Neuronal stem cell (in vitro differentiated cells): ENCODE data around the gene MED27.

Experiments
- DNase-seq: peaks from one replicate; pipeline ENCODE4 v3.0.0-alpha.2; 2013; ENCODE audit warnings: low spot score
- H2AFZ ChIP-seq: one replicate; pipeline ENCODE4 v1.6.1; 2013; ENCODE audit warnings: mild to moderate bottlenecking, low read length, inconsistent platforms
- H2AK5ac ChIP-seq: 2 replicates; pipeline ENCODE4 v1.6.1; 2013; ENCODE audit warnings: low read depth, mild to moderate bottlenecking, inconsistent platforms, low read length, moderate library complexity, mixed read lengths
- H2BK120ac ChIP-seq: 2 replicates; pipeline ENCODE4 v1.6.1; 2013; ENCODE audit warnings: low read depth, mild to moderate bottlenecking, inconsistent platforms, low read length, moderate library complexity, mixed read lengths
- H2BK12ac ChIP-seq: one replicate; pipeline ENCODE4 v1.6.1; 2013; ENCODE audit warnings: low read length, inconsistent platforms
- H2BK15ac ChIP-seq: 2 replicates; pipeline ENCODE4 v1.6.1; 2013; ENCODE audit warnings: mild to moderate bottlenecking, low read length, inconsistent platforms, mixed read lengths
- H2BK5ac ChIP-seq: one replicate; pipeline ENCODE4 v1.6.1; 2013; ENCODE audit warnings: inconsistent platforms, mild to moderate bottlenecking, low read length, moderate library complexity
- H3K14ac ChIP-seq: one replicate; pipeline ENCODE4 v1.6.1; 2013; ENCODE audit warnings: low read length, inconsistent platforms
- H3K18ac ChIP-seq: 2 replicates; pipeline ENCODE4 v1.6.1; 2013; ENCODE audit warnings: low read length, inconsistent platforms
- H3K23ac ChIP-seq: 2 replicates; pipeline ENCODE4 v1.6.1; 2013; ENCODE audit warnings: low read depth, mild to moderate bottlenecking, mixed read lengths, low read length, inconsistent platforms; ENCODE audit not compliant: poor library complexity
- H3K27ac ChIP-seq: replicated peaks from 3 replicates; pipeline ENCODE4 v1.5.1; 2013; ENCODE audit warnings: low read length, inconsistent platforms
- H3K27me3 ChIP-seq, 3 experiments: 2 replicates each; pipeline ENCODE4 v1.6.1; 2013; ENCODE audit warnings: low read length in 3 of 3, mild to moderate bottlenecking in 2 of 3, inconsistent platforms in 1 of 3, low read depth in 1 of 3, mixed read lengths in 1 of 3, moderate library complexity in 1 of 3; ENCODE audit not compliant: control insufficient read depth in 3 of 3, insufficient read depth in 3 of 3
- H3K36me3 ChIP-seq, 2 donors: replicated peaks in 1 of 2; 2 replicates each; pipeline ENCODE4 v1.6.1; 2013; ENCODE audit warnings: low read length in 2 of 2; ENCODE audit not compliant: control insufficient read depth in 2 of 2, insufficient read depth in 2 of 2
- H3K4ac ChIP-seq: 2 replicates; pipeline ENCODE4 v1.6.1; 2013; ENCODE audit warnings: inconsistent platforms, mild to moderate bottlenecking, low read length, moderate library complexity
- H3K4me1 ChIP-seq, 2 donors: 1 replicate in 1 of 2; 2 replicates in 1 of 2; pipeline ENCODE4 v1.6.1; 2013; ENCODE audit warnings: low read length in 2 of 2, low read depth in 1 of 2; ENCODE audit not compliant: control insufficient read depth in 2 of 2, insufficient read depth in 1 of 2
- H3K4me2 ChIP-seq: one replicate; pipeline ENCODE4 v1.6.1; 2013; ENCODE audit warnings: mild to moderate bottlenecking, low read length, inconsistent platforms; ENCODE audit not compliant: insufficient read depth, poor library complexity, severe bottlenecking
- H3K4me3 ChIP-seq, 2 donors: 2 replicates each; pipeline ENCODE4 v1.5.1; 2013; ENCODE audit warnings: low read length in 2 of 2, mild to moderate bottlenecking in 2 of 2, inconsistent platforms in 1 of 2, moderate library complexity in 1 of 2
- H3K79me1 ChIP-seq: one replicate; pipeline ENCODE4 v1.6.1; 2013; ENCODE audit warnings: low read depth, mild to moderate bottlenecking, inconsistent platforms, low read length, moderate library complexity
- H3K9ac ChIP-seq: one replicate; pipeline ENCODE4 v1.6.1; 2013; ENCODE audit warnings: mild to moderate bottlenecking, low read depth, low read length, inconsistent platforms; ENCODE audit not compliant: poor library complexity
- H3K9me3 ChIP-seq, 2 donors: replicated peaks in 1 of 2; 2 replicates each; pipeline versions ENCODE3 to v1.6.1; 2013; ENCODE audit warnings: low read length in 2 of 2, mild to moderate bottlenecking in 2 of 2, inconsistent platforms in 1 of 2, low read depth in 1 of 2, mixed read lengths in 1 of 2, moderate library complexity in 1 of 2; ENCODE audit not compliant: control insufficient read depth in 2 of 2, insufficient read depth in 1 of 2
- H4K8ac ChIP-seq: one replicate; pipeline ENCODE4 v1.6.1; 2013; ENCODE audit warnings: low read depth, mild to moderate bottlenecking, inconsistent platforms, low read length, moderate library complexity
- H4K91ac ChIP-seq: one replicate; pipeline ENCODE4 v1.6.1; 2013; ENCODE audit warnings: low read length, low read depth, mild to moderate bottlenecking, inconsistent platforms; ENCODE audit not compliant: poor library complexity
- WGBS, 2 donors: extraction: QIAGEN DNeasy Blood & Tissue Kit; methylation state at CpG; one replicate each; pipeline ENCODE4 v1.1.7; 2013; ENCODE audit warnings: missing lambda C conversion rate in 2 of 2, mixed read lengths in 1 of 2; ENCODE audit not compliant: insufficient read length in 2 of 2, insufficient replicate concordance in 1 of 2; ENCODE audit errors: extremely low coverage in 2 of 2; 5-methylcytosine and 5-hydroxymethylcytosine counted together

Gene MED27

DNA sequence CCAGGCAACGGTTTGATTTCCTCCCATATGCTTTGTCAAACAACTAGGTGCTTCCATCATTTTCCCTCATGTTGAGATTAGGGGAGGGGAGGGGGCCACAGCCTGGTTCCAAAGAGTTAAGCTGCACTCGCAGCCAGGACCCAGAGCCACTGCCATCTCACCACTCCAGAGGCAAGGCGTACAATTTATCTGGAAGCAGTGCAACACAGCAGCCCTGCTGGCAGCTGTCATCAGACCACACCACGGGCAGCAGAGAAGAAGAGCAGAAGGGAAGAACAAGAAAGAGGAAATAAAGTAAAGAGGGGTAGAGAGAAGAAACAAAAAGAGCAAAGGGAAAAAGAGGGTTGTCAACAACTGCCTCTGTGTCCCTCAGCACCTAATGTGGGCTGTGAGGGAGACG, 38.9 kb downstream of the MED27 start:
- Histone ChIP-seq H3K9ac (no peak overlapping the region), H4K91ac (no peak overlapping the region), H3K27me3 (no peaks in the 10 kb centered on the region), H3K9me3 (no peaks in the 10 kb centered on the region), H2BK12ac (no peak overlapping the region), H3K79me1 (no peaks in the 10 kb centered on the region), H3K18ac (no peak overlapping the region), H3K4me1 (peaks cover 0 to 6% of the 10 kb centered on the region in 2 donors), H3K4me2 (no peak overlapping the region), H3K27ac (no peak overlapping the region), H3K36me3 (no peaks in the 10 kb centered on the region), H2BK120ac (no peak overlapping the region), H2BK15ac (no peak overlapping the region), H2BK5ac (no peak overlapping the region), H3K4ac (no peak overlapping the region), H3K4me3 (no peak overlapping the region), H4K8ac (no peak overlapping the region), H3K14ac (no peak overlapping the region), H2AK5ac (no peak overlapping the region), H3K23ac (no peak overlapping the region), H2AFZ (no peak overlapping the region)
- no peak for DNase-seq
- WGBS, 2 donors, result no CpG with 5 or more reads among the region's 5 CpGs

- Histone ChIP-seq H3K4ac (no peak overlapping the region), H3K36me3 (no peaks in the 10 kb centered on the region), H3K27ac (no peak overlapping the region), H4K91ac (no peak overlapping the region), H3K4me2 (no peak overlapping the region), H2AK5ac (no peak overlapping the region), H2AFZ (no peak overlapping the region), H2BK120ac (no peak overlapping the region), H2BK15ac (no peak overlapping the region), H2BK5ac (no peak overlapping the region), H3K9me3 (no peaks in the 10 kb centered on the region), H3K79me1 (no peaks in the 10 kb centered on the region), H4K8ac (no peak overlapping the region), H3K14ac (no peak overlapping the region), H3K18ac (no peak overlapping the region), H3K9ac (no peak overlapping the region), H2BK12ac (no peak overlapping the region), H3K23ac (no peak overlapping the region), H3K4me3 (no peak overlapping the region), H3K4me1 (peaks cover 0 to 7% of the 10 kb centered on the region in 2 donors), H3K27me3 (no peaks in the 10 kb centered on the region)
- WGBS, 2 donors, result no CpG with 5 or more reads among the region's 10 CpGs
- no peak for DNase-seq
Measured at GRCh38 chr9:132040246-132040645, 39.4 kb downstream of the MED27 start.

DNA sequence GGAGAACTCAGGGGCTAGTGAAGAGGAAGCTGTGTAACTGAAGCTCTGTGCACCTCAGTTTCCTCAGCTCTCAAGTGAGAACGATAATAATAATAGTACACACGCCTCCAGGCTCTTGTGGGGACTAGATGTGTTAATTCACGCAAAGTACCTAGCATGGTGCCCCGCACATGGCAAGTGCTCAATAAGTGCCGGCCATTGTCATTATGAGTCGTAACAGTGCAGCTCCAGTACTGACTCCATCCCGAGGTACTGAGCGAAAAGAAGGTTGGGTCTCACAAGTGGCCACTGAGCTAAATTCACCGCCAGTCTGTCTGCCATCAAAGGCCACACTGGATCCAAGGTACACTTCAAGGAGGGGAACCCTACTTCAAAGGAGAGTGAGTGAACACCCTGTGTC, 40.4 kb downstream of the MED27 start:
- no peak overlapping the region for H3K4me2 ChIP-seq
- no peak overlapping the region for H2BK120ac ChIP-seq
- no peak overlapping the region for H4K8ac ChIP-seq
- no peak overlapping the region for H4K91ac ChIP-seq
- no peak overlapping the region for H2BK12ac ChIP-seq
- no peak overlapping the region for H3K23ac ChIP-seq
- H3K27me3 ChIP-seq, result no peaks in the 10 kb centered on the region
- H3K14ac ChIP-seq, result no peak overlapping the region
- H3K18ac ChIP-seq, result no peak overlapping the region
- DNase-seq, result no peak
- no peak overlapping the region for H3K9ac ChIP-seq
- no peak overlapping the region for H3K4me3 ChIP-seq
- H2AFZ ChIP-seq, result no peak overlapping the region
- WGBS, 2 donors, result no CpG with 5 or more reads among the region's 9 CpGs
- H3K79me1 ChIP-seq, result no peaks in the 10 kb centered on the region
- H2BK5ac ChIP-seq, result no peak overlapping the region
- no peaks in the 10 kb centered on the region for H3K36me3 ChIP-seq
- H3K4me1 ChIP-seq, result peaks cover 3 to 16% of the 10 kb centered on the region in 2 donors
- H2AK5ac ChIP-seq, result no peak overlapping the region
- no peak overlapping the region for H3K4ac ChIP-seq
- H3K27ac ChIP-seq, result no peak overlapping the region
- no peaks in the 10 kb centered on the region for H3K9me3 ChIP-seq
- no peak overlapping the region for H2BK15ac ChIP-seq

- Histone ChIP-seq H3K27ac (no peak overlapping the region), H2AFZ (no peak overlapping the region), H3K18ac (no peak overlapping the region), H3K14ac (no peak overlapping the region), H3K79me1 (no peaks in the 10 kb centered on the region), H3K9ac (no peak overlapping the region), H2BK120ac (no peak overlapping the region), H3K23ac (no peak overlapping the region), H2BK12ac (no peak overlapping the region), H2BK5ac (no peak overlapping the region), H3K36me3 (no peaks in the 10 kb centered on the region), H3K27me3 (no peaks in the 10 kb centered on the region), H4K91ac (no peak overlapping the region), H4K8ac (no peak overlapping the region), H3K9me3 (no peaks in the 10 kb centered on the region), H2AK5ac (no peak overlapping the region), H2BK15ac (no peak overlapping the region), H3K4me3 (no peak overlapping the region), H3K4ac (no peak overlapping the region), H3K4me2 (no peak overlapping the region), H3K4me1 (peaks cover 6 to 34% of the 10 kb centered on the region in 2 donors)
- no peak for DNase-seq
- no CpG with 5 or more reads among the region's 6 CpGs for WGBS, 2 donors
Measured at GRCh38 chr9:132037458-132037857, 42.2 kb downstream of the MED27 start.
